Measurements from ENCODE around the gene PPP2R2C. TPM values are rescaled to one million over a fixed set of nuclear protein-coding genes. Genes with fewer than 3 reads are reported as not detected.

The PPP2R2C gene
- total RNA-seq, 2 experiments from 2014 or later = not detected

- POLR2A ChIA-PET = no interaction called here
- CTCF ChIA-PET = no interaction called here
Measured at GRCh38 chr4:6301732-6302442, 170.5 kb downstream of the PPP2R2C start.

- POLR2A ChIA-PET = no interaction called here
- CTCF ChIA-PET = no interaction called here
Measured at GRCh38 chr4:6301051-6301731, 171.2 kb downstream of the PPP2R2C start.

GRCh38 chr4:6300359-6300758 lies 172.1 kb downstream of the PPP2R2C start:
- ChIA-PET CTCF (no interaction called here), POLR2A (no interaction called here)

GRCh38 chr4:6299875-6300274 lies 172.5 kb downstream of the PPP2R2C start:
- ChIA-PET CTCF (no interaction called here), POLR2A (no interaction called here)

- CTCF ChIA-PET = no interaction called here
- POLR2A ChIA-PET = no interaction called here
Measured at GRCh38 chr4:6298852-6299251, 173.6 kb downstream of the PPP2R2C start.

- ChIA-PET POLR2A (no interaction called here), CTCF (no interaction called here)
Measured at GRCh38 chr4:6298035-6298434, 174.4 kb downstream of the PPP2R2C start.

- ChIA-PET CTCF (no interaction called here), POLR2A (no interaction called here)
Measured at GRCh38 chr4:6297266-6297815, 175.1 kb downstream of the PPP2R2C start.

- POLR2A ChIA-PET = no interaction called here
- CTCF ChIA-PET = interaction anchor here (0.6 kb wide), 1 partner anchor 85 kb away, joined by 5 read pairs; no protein-coding TSS in a partner anchor
Measured at GRCh38 chr4:6296026-6296425, 176.4 kb downstream of the PPP2R2C start.

GRCh38 chr4:6295495-6295894 lies 176.9 kb downstream of the PPP2R2C start:
- ChIA-PET POLR2A (no interaction called here), CTCF (interaction anchor here (0.6 kb wide), 1 partner anchor 84 kb away, joined by 5 read pairs; no protein-coding TSS in a partner anchor)

- CTCF ChIA-PET = interaction anchor here (1.2 kb wide), 1 partner anchor 44 kb away, joined by 3 read pairs; no protein-coding TSS in a partner anchor
- POLR2A ChIA-PET = no interaction called here
Measured at GRCh38 chr4:6294705-6295421, 177.6 kb downstream of the PPP2R2C start.

- ChIA-PET CTCF (interaction anchor here (1.2 kb wide), 1 partner anchor 43 kb away, joined by 3 read pairs; no protein-coding TSS in a partner anchor), POLR2A (no interaction called here)
Measured at GRCh38 chr4:6293661-6294060, 178.8 kb downstream of the PPP2R2C start.

- POLR2A ChIA-PET = no interaction called here
- CTCF ChIA-PET = no interaction called here
Measured at GRCh38 chr4:6293097-6293445, 179.3 kb downstream of the PPP2R2C start.

GRCh38 chr4:6292376-6293096 lies 179.9 kb downstream of the PPP2R2C start:
- ChIA-PET CTCF (interaction anchor here (0.6 kb wide), 1 partner anchor 215 kb away, joined by 4 read pairs; no protein-coding TSS in a partner anchor), POLR2A (no interaction called here)

GRCh38 chr4:6291784-6292297 lies 180.6 kb downstream of the PPP2R2C start:
- POLR2A ChIA-PET = no interaction called here
- CTCF ChIA-PET = no interaction called here

- ChIA-PET POLR2A (no interaction called here), CTCF (no interaction called here)
Measured at GRCh38 chr4:6290769-6291547, 181.5 kb downstream of the PPP2R2C start.

GRCh38 chr4:6290256-6290655 lies 182.2 kb downstream of the PPP2R2C start:
- ChIA-PET CTCF (interaction anchor here (1.1 kb wide), 1 partner anchor 292 kb away, joined by 3 read pairs; no protein-coding TSS in a partner anchor), POLR2A (no interaction called here)

GRCh38 chr4:6288871-6289270 lies 183.5 kb downstream of the PPP2R2C start:
- POLR2A ChIA-PET = no interaction called here
- CTCF ChIA-PET = no interaction called here

GRCh38 chr4:6288342-6288741 lies 184.1 kb downstream of the PPP2R2C start:
- ChIA-PET CTCF (no interaction called here), POLR2A (no interaction called here)
